IPS DF 6.9 (cell line): Measurements from ENCODE around the gene KCNN3.

Experiments
- DNase-seq: peaks from one replicate; pipeline ENCODE4 v3.0.0-alpha.2; 2013; ENCODE audit warnings: low read depth, low spot score
- H3K27ac ChIP-seq: one replicate; pipeline ENCODE4 v1.5.1; 2013; ENCODE audit warnings: low read length, control low read depth
- H3K27me3 ChIP-seq: 2 replicates; pipeline ENCODE4 v1.6.1; 2013; ENCODE audit warnings: mild to moderate bottlenecking, low read length; ENCODE audit not compliant: control insufficient read depth, insufficient read depth
- H3K36me3 ChIP-seq: 2 replicates; pipeline ENCODE4 v1.6.1; 2013; ENCODE audit warnings: low read length; ENCODE audit not compliant: control insufficient read depth, insufficient read depth
- H3K4me1 ChIP-seq: 2 replicates; pipeline ENCODE4 v1.6.1; 2013; ENCODE audit warnings: low read length; ENCODE audit not compliant: control insufficient read depth, insufficient read depth
- H3K4me3 ChIP-seq: 2 replicates; pipeline ENCODE4 v1.5.1; 2013; ENCODE audit warnings: mild to moderate bottlenecking, low read length
- H3K9me3 ChIP-seq: 2 replicates; pipeline ENCODE4 v1.6.1; 2013; ENCODE audit warnings: low read length, inconsistent platforms; ENCODE audit not compliant: control insufficient read depth, insufficient read depth
- WGBS: extraction: QIAGEN DNeasy Blood & Tissue Kit; methylation state at CpG from one replicate; pipeline ENCODE4 v1.1.7; 2013; ENCODE audit warnings: mixed read lengths, missing lambda C conversion rate; ENCODE audit not compliant: insufficient read length, insufficient coverage; 5-methylcytosine and 5-hydroxymethylcytosine counted together

KCNN3 gene

DNA sequence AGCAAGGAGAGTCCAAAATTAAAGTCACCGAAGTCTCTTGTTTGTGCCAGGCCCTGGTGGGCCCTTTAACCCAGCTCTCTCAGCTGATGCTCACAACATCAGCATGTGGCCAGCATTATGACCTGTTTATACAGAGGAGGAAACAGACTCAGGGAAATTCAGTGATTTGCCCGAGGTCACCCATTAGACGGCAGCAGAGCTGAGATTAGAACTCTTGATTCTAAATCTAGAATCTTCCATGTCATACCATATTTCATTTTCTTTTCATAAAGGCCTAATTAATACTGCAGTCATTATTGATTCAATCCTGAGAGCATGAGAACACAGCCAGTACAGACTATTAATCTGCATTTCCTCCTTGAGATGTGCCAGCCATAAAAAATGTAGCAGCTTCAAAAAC, 63.7 kb downstream of the KCNN3 start:
- no peaks in the 10 kb centered on the region for H3K4me1 ChIP-seq
- H3K4me3 ChIP-seq: no peak overlapping the region
- H3K9me3 ChIP-seq: no peaks in the 10 kb centered on the region
- DNase-seq: no peak
- H3K27ac ChIP-seq: no peak overlapping the region
- whole genome bisulfite sequencing: no CpG with 5 or more reads among the region's 3 CpGs
- no peaks in the 10 kb centered on the region for H3K27me3 ChIP-seq
- no peaks in the 10 kb centered on the region for H3K36me3 ChIP-seq

DNA sequence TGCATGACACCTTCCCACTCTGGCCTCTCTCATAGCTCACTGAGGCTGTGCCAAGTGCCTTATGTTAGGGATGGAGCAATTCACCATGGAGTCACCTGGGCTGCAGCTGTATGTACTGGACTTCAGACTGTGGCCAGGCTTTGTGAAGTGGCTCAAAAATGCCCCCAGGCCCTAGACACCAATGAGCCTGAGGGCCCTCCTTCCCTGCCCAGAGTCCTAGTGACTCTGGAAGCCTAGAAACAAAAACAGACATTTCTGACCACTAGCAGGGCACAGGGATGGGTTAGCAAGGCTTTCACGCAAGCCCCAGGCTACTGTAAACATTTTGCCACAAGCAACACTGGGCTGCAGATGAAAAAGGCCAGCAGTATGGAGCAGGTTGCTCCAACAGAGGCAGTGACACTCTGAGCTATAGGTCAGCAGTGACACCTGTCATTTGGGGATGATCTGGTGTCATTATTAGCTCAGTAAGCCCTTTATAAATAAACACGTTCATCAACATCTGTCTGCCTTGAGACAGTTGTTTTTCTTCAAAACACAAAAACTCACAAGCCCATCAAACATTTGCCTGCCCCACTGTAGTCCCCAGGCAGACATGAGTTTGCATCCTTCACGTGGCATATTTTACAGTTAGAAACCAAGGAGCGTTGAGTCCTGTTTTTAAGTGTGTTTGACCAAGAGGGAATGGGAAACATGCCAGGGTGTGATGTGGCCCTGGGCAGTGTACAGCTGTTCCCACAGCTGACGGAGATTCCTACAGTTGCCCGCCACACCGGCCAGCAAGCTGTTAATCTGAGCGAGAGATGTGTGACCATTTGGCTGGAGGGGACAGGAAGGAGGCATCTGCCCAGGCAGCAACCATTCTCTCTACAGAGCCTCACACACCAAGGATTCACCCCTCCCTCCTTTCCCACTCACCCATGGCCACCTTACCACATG, 66.8 kb downstream of the KCNN3 start:
- Histone ChIP-seq H3K4me3 (no peak overlapping the region), H3K36me3 (no peaks in the 10 kb centered on the region), H3K27me3 (no peaks in the 10 kb centered on the region), H3K9me3 (no peaks in the 10 kb centered on the region), H3K27ac (no peak overlapping the region), H3K4me1 (no peaks in the 10 kb centered on the region)
- WGBS: no CpG with 5 or more reads among the region's 8 CpGs
- DNase-seq: no peak

DNA sequence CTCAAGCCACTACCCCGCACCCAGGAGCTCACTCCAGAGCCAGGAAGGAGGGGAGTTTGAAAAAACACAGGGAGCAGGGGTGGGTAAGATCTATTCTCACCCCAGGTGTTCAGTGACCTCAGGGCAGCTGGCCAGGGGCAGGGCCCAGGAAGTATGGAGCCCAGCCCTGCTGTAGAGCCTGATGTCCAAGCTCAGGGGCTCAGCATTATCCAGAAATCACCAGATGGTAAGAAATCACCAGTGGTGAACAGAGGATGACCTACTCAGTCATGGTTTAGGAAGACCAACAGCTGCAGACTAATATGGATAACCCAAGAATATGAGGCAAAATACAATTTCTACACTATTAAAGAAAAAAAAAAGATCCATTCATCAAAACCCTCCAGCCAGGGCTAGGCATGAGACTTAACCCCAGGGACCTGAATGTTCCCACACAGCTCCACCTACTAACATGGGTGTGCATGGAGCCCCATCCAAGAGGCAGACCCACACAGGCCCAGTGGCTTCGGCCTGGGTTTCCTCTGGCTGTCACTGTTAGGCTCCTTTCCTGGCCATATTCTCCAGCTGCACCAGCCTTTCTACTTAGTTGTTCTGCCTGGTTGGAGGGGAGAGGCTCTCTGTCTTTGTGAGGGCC, 67.6 kb downstream of the KCNN3 start:
- Histone ChIP-seq H3K4me3 (no peak overlapping the region), H3K27ac (no peak overlapping the region), H3K9me3 (no peaks in the 10 kb centered on the region), H3K27me3 (no peaks in the 10 kb centered on the region), H3K36me3 (no peaks in the 10 kb centered on the region), H3K4me1 (no peaks in the 10 kb centered on the region)
- no CpG with 5 or more reads among the region's 2 CpGs for WGBS
- DNase-seq: no peak

DNA sequence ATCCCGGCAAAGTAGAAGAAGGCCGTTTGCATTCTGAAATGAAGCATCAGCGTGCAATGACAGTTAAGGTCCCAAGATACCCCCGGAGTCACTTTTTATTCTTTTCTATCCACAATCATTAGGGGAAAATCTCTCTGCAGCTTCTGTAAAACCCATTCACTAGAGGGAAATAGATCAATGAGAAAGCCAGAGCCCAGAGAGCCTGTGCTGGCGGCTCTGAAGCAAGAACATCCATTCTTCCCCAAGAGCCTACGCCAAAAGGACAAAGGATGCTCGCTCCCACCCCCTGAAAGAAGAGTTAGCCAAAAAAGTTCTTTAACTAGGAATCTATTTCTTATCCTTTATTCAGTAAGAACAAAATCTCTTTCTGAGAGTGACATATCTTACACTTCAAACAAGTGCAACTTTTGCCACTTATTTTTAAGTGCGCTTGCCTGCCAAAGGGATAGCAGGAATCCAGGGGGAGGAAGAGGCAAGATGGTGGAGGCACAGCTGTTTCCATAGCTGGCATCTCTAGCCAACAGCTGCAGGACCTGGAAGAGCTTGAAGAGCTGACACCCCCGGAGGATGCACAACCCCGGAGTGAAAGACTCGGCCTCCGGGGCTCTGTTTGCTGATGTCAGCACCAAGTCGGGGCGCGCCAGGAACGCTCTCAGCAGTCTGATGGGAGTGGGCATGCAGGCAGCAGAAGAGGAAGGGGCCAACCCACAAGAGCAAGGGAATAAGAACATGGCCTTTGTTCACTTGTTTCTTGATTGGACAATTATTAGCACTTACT, 68.7 kb downstream of the KCNN3 start:
- WGBS: no CpG with 5 or more reads among the region's 16 CpGs
- Histone ChIP-seq H3K9me3 (no peaks in the 10 kb centered on the region), H3K4me1 (no peaks in the 10 kb centered on the region), H3K27me3 (no peaks in the 10 kb centered on the region), H3K36me3 (no peaks in the 10 kb centered on the region), H3K4me3 (no peak overlapping the region), H3K27ac (no peak overlapping the region)
- DNase-seq: no peak

DNA sequence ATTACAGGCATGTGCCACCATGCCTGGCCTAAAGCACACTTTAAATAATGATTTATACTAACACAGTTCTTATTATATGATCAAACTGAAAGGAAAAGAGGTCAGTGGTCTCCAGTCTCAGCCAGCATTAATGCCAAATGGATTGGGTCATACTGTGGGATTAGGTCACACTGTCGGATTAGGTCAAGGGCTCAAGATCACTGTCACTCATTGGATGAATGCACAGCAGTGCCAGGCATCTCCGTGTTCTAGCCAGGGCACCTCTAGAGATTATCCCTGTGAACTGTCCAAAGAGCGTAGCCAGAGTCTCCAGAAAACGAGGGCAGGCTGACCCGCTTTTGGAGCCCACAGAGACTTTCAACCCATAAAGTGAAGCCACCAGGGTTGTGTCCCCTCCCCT, 70.9 kb downstream of the KCNN3 start:
- H3K36me3 ChIP-seq: no peaks in the 10 kb centered on the region
- WGBS: no CpG with 5 or more reads among the region's 5 CpGs
- no peaks in the 10 kb centered on the region for H3K9me3 ChIP-seq

GRCh38 chr1:154798645-154799044, 71.4 kb downstream of the KCNN3 start:
- no peaks in the 10 kb centered on the region for H3K4me1 ChIP-seq
- H3K4me3 ChIP-seq: no peak overlapping the region
- no peaks in the 10 kb centered on the region for H3K27me3 ChIP-seq
- H3K36me3 ChIP-seq: no peaks in the 10 kb centered on the region
- H3K27ac ChIP-seq: no peak overlapping the region
- no peak for DNase-seq
- H3K9me3 ChIP-seq: no peaks in the 10 kb centered on the region
- no CpG with 5 or more reads among the region's 1 CpG for WGBS

More for the DNA sequence above, 70.9 kb downstream of the KCNN3 start:
- Histone ChIP-seq H3K4me1 (no peaks in the 10 kb centered on the region), H3K27me3 (no peaks in the 10 kb centered on the region), H3K27ac (no peak overlapping the region), H3K4me3 (no peak overlapping the region)
- no peak for DNase-seq

DNA sequence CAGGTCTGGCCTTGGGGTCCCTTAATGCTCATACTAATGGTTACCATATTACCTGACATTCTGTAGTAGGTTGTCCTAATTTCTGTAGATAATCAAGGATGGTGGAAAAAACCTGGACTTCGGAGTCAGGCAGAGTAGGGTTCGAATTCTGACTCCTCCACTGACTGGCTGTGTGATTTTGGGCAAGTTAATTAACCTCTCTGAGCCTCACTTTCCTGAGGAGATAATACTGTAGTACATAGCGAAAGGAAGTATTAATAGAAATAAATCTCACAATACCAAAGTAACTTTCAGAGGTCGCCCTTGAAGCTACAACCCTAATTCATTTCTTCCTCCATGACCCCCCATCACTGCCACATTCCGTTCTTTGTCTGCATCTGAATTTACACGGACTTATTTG, 72.9 kb downstream of the KCNN3 start:
- no peaks in the 10 kb centered on the region for H3K27me3 ChIP-seq
- no peaks in the 10 kb centered on the region for H3K36me3 ChIP-seq
- H3K27ac ChIP-seq: no peak overlapping the region
- no peak overlapping the region for H3K4me3 ChIP-seq
- no peak for DNase-seq
- no peaks in the 10 kb centered on the region for H3K9me3 ChIP-seq
- no peaks in the 10 kb centered on the region for H3K4me1 ChIP-seq
- no CpG with 5 or more reads among the region's 6 CpGs for WGBS

GRCh38 chr1:154796303-154796892, 73.7 kb downstream of the KCNN3 start:
- no peak for DNase-seq
- H3K9me3 ChIP-seq: no peaks in the 10 kb centered on the region
- H3K27me3 ChIP-seq: no peaks in the 10 kb centered on the region
- H3K27ac ChIP-seq: no peak overlapping the region
- no CpG with 5 or more reads among the region's 15 CpGs for WGBS
- H3K4me1 ChIP-seq: no peaks in the 10 kb centered on the region
- H3K36me3 ChIP-seq: no peaks in the 10 kb centered on the region
- no peak overlapping the region for H3K4me3 ChIP-seq

DNA sequence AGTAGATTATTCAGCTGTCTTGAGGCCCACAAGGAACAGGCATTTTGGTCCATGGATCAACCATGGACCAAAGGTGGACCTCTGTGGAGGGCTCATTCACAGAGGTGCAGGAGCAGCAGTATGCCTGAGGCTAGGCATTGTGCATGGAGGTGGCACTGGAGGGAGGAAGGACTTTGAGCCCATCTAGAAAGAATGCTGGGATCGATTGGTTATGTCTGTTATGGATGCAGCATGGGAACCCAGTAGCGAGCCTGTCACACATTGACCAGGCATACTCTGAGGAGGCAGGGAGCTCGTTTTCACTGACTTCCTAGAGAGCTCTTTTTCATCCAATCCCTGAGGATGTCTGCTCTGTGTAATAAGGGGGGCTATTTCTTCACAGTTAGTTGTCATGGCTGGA, 75.5 kb downstream of the KCNN3 start:
- no peaks in the 10 kb centered on the region for H3K4me1 ChIP-seq
- no peak overlapping the region for H3K27ac ChIP-seq
- no peaks in the 10 kb centered on the region for H3K27me3 ChIP-seq
- no peak overlapping the region for H3K4me3 ChIP-seq
- no CpG with 5 or more reads among the region's 3 CpGs for WGBS
- no peaks in the 10 kb centered on the region for H3K36me3 ChIP-seq
- H3K9me3 ChIP-seq: no peaks in the 10 kb centered on the region
- no peak for DNase-seq

DNA sequence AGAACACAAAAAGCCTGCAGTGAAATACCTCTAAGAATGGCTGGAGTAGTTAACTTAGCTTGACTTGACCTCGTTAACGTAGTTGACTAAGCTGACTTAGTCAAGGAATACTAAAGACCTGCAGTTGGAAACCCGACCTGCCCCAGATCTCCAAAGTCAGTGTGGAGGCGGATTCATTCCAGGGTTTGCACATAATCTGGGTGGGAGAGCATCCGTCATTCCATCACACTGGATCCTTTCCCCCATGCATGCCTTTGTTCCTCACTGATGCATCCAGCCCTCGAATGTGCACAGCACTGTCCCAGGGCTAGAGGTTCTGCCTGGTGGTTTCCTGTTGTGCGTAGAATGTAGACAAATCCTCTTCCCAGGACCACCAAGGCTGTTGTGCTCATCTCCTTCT, 76.4 kb downstream of the KCNN3 start:
- no peaks in the 10 kb centered on the region for H3K36me3 ChIP-seq
- no peaks in the 10 kb centered on the region for H3K27me3 ChIP-seq
- H3K27ac ChIP-seq: no peak overlapping the region
- WGBS: no CpG with 5 or more reads among the region's 7 CpGs
- H3K9me3 ChIP-seq: no peaks in the 10 kb centered on the region
- no peaks in the 10 kb centered on the region for H3K4me1 ChIP-seq
- H3K4me3 ChIP-seq: no peak overlapping the region
- DNase-seq: no peak
